Osteocyte (in vitro differentiated cells): ENCODE results near the gene ZFP91. TPM values are rescaled to one million over a fixed set of nuclear protein-coding genes. Genes with fewer than 3 reads are reported as not detected.

Source experiments
- DNase-seq: peaks from one replicate; pipeline ENCODE4 v3.0.0; 2021; ENCODE audit warnings: mixed read lengths; ENCODE audit not compliant: unreplicated experiment; ENCODE audit errors: extremely low spot score
- H3K27ac Mint-ChIP-seq: one replicate; pipeline ENCODE4 v1.8.0; 2021; ENCODE audit warnings: mild to moderate bottlenecking, mixed read lengths; ENCODE audit not compliant: unreplicated experiment
- H3K27me3 Mint-ChIP-seq: one replicate; pipeline ENCODE4 v1.8.0; 2021; ENCODE audit warnings: mixed read lengths; ENCODE audit not compliant: unreplicated experiment
- H3K36me3 Mint-ChIP-seq: one replicate; pipeline ENCODE4 v1.8.0; 2021; ENCODE audit warnings: mixed read lengths; ENCODE audit not compliant: unreplicated experiment
- H3K4me1 Mint-ChIP-seq: one replicate; pipeline ENCODE4 v1.8.0; 2021; ENCODE audit warnings: mixed read lengths; ENCODE audit not compliant: unreplicated experiment
- H3K4me3 Mint-ChIP-seq: one replicate; pipeline ENCODE4 v1.8.0; 2021; ENCODE audit warnings: mild to moderate bottlenecking, moderate library complexity, mixed read lengths; ENCODE audit not compliant: unreplicated experiment
- H3K9me3 Mint-ChIP-seq: one replicate; pipeline ENCODE4 v1.8.0; 2021; ENCODE audit warnings: mixed read lengths; ENCODE audit not compliant: unreplicated experiment
- CTCF ChIP-seq: fragments of 200-600 bp; sonication (generic); IDR thresholded peaks from 2 replicates; pipeline ENCODE4 v1.5.0; 2021; ENCODE audit warnings: antibody characterized with exemption, mild to moderate bottlenecking, moderate library complexity
- total RNA-seq: library from RNA; stranded (reverse); gene quantifications from 2 replicates; pipeline ENCODE4 v1.2.1, GENCODE V29; 2021

Gene ZFP91
- total RNA-seq, 1 donor from 2014 or later, result 56.7 TPM

- TF ChIP-seq CTCF, result no peak
- H3K4me3 Mint-ChIP-seq, result no peak overlapping the region
- DNase-seq, result no peak
- H3K27me3 Mint-ChIP-seq, result peaks cover 28% of the 10 kb centered on the region
- H3K36me3 Mint-ChIP-seq, result no peaks in the 10 kb centered on the region
- no peaks in the 10 kb centered on the region for H3K4me1 Mint-ChIP-seq
- H3K9me3 Mint-ChIP-seq, result no peaks in the 10 kb centered on the region
- H3K27ac Mint-ChIP-seq, result no peak overlapping the region
Measured at GRCh38 chr11:58639103-58639502, 60.2 kb downstream of the ZFP91 start.

GRCh38 chr11:58639669-58640068 is 60.8 kb downstream of the ZFP91 start:
- no peaks in the 10 kb centered on the region for H3K4me1 Mint-ChIP-seq
- H3K4me3 Mint-ChIP-seq, result no peak overlapping the region
- H3K27ac Mint-ChIP-seq, result no peak overlapping the region
- H3K27me3 Mint-ChIP-seq, result peaks cover 29% of the 10 kb centered on the region
- DNase-seq, result no peak
- H3K9me3 Mint-ChIP-seq, result no peaks in the 10 kb centered on the region
- no peaks in the 10 kb centered on the region for H3K36me3 Mint-ChIP-seq
- TF ChIP-seq CTCF, result no peak

GRCh38 chr11:58640386-58641023 is 61.6 kb downstream of the ZFP91 start:
- Mint-ChIP-seq H3K27me3 (peaks cover 29% of the 10 kb centered on the region), H3K36me3 (no peaks in the 10 kb centered on the region), H3K4me1 (no peaks in the 10 kb centered on the region), H3K9me3 (no peaks in the 10 kb centered on the region), H3K4me3 (no peak overlapping the region), H3K27ac (no peak overlapping the region)
- no peak for DNase-seq
- no peak for TF ChIP-seq CTCF

- H3K27ac Mint-ChIP-seq, result no peak overlapping the region
- peaks cover 4% of the 10 kb centered on the region for H3K9me3 Mint-ChIP-seq
- TF ChIP-seq CTCF, result no peak
- no peaks in the 10 kb centered on the region for H3K4me1 Mint-ChIP-seq
- H3K4me3 Mint-ChIP-seq, result no peak overlapping the region
- no peak for DNase-seq
- H3K27me3 Mint-ChIP-seq, result peaks cover 29% of the 10 kb centered on the region
- no peaks in the 10 kb centered on the region for H3K36me3 Mint-ChIP-seq
Measured at GRCh38 chr11:58641341-58641740, 62.5 kb downstream of the ZFP91 start.

- no peak for DNase-seq
- Mint-ChIP-seq H3K27me3 (peaks cover 29% of the 10 kb centered on the region), H3K36me3 (no peaks in the 10 kb centered on the region), H3K9me3 (peaks cover 5% of the 10 kb centered on the region), H3K4me3 (no peak overlapping the region), H3K4me1 (no peaks in the 10 kb centered on the region), H3K27ac (no peak overlapping the region)
- no peak for TF ChIP-seq CTCF
Measured at GRCh38 chr11:58641803-58642581, 63.1 kb downstream of the ZFP91 start.
